ENCODE results near the gene ATP6V0B. TPM values are rescaled to one million over a fixed set of nuclear protein-coding genes. Genes with fewer than 3 reads are reported as not detected.

Gene ATP6V0B
- total and polyA plus RNA-seq, 9 of the 15 experiments (the other 6 are each of a cell fraction or from before 2014, with no cell fraction given), result 137 to 328 (median 220) TPM

DNA sequence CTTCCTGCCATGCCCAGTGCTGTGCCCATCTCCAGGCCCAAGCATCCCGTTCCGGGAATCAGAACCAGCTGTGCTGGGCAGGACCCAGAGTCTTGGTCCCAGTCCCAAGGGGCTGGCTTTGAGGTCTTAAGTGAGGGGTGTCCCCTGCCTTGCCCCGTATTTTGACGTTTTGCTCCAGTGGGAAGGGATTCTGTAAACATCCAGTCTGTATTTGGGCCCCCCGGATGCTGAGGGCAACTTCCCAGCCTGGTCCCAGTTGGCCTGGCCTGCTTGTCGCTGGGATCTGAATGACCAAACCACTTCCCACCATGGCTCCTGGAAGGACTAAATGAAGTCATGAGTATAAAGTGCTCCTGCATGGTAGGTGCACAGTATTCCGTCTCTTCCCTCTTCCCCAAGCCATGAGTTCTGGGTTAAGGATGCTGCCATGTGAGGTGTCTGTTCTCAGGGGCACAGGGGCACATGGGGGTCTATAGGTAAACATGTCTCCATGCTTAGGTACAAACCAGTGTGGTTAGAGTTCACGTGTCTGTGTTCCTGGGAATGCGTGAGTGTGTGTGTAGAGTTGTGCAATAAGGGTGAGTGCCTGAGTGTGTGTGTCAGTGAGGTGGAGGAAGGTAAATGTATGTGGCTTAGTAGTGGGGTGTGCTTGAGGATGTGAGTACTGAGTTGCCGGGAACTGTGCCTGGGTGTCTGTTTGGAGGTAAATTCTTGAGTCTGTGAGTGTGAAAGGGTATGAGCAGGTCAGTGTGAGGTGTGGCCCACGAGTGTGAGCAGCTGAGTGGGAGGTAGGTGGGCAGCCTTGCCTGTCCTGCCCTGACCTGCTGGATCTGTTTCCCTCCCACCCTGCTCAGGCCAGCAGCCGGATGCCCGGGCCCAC is 5.7 kb downstream of the ATP6V0B start:
- DNase-seq (ENCODE audit: extremely low read depth in 1 of 4, low spot score in 3 of 4) (no peak), FAIRE-seq (peak; percentile 86), ATAC-seq (no peak)
- H3K4me3 ChIP-seq, result peak overlapping the region; percentile 47
- peak overlapping the region; percentile 17; the same call in 1 of the 2 replicates for H2AFZ ChIP-seq (ENCODE audit: low read depth, low read length)
- peaks cover 73% of the 10 kb centered on the region for H3K79me2 ChIP-seq (ENCODE audit: control insufficient read depth, insufficient read depth, low read length)
- H3K4me2 ChIP-seq (ENCODE audit: insufficient read depth, low read length), result peak overlapping the region; percentile 86
- WGBS (ENCODE audit: insufficient coverage, low coverage, missing lambda C conversion rate), result 33% methylated on average over 13 of the region's 13 CpGs
- ChIA-PET POLR2A (interaction anchor here (0.5 to 1.1 kb wide), 4 partner anchors 8 to 12 kb away, joined by 3 to 4 read pairs (median 3); no protein-coding TSS in a partner anchor), CTCF (ENCODE audit: low intra/inter-chr PET ratio) (no interaction called here)
- H3K9me1 ChIP-seq (ENCODE audit: control insufficient read depth, insufficient read depth, low read length), result peaks cover 21% of the 10 kb centered on the region
- in situ Hi-C loops (cut with MboI), result no loop called here
- peak overlapping the region; percentile 75 to 99 for H3K9ac ChIP-seq (ENCODE audit: insufficient read depth in 1 of 2, low read depth in 2 of 2, low read length in 2 of 2)
- peaks cover 48 to 83% of the 10 kb centered on the region in 2 experiments for H3K4me1 ChIP-seq (replicated peaks in 1 of 2; ENCODE audit: control insufficient read depth in 2 of 2, insufficient read depth in 2 of 2, low read length in 2 of 2)
- H3K36me3 ChIP-seq (ENCODE audit: control insufficient read depth, insufficient read depth, low read length), result peaks cover 80% of the 10 kb centered on the region
- H4K20me1 ChIP-seq (replicated peaks; ENCODE audit: control insufficient read depth, insufficient read depth, low read length), result peaks cover 32% of the 10 kb centered on the region
- no TSS peak for BruUV-seq (replicated peaks)
- H3K27me3 ChIP-seq (ENCODE audit: control insufficient read depth in 2 of 2, insufficient read depth in 2 of 2, low read length in 2 of 2), result no peaks in the 10 kb centered on the region
- intact Hi-C loops (cut with micrococcal nuclease), result no loop called here
- no peaks in the 10 kb centered on the region for H3K9me3 ChIP-seq (replicated peaks; ENCODE audit: control insufficient read depth, insufficient read depth, low read depth, low read length)
- H3K27ac ChIP-seq (ENCODE audit: extremely low read depth, low read depth, low read length), result peak overlapping the region; percentile 79
- TF ChIP-seq, protein P1, sequence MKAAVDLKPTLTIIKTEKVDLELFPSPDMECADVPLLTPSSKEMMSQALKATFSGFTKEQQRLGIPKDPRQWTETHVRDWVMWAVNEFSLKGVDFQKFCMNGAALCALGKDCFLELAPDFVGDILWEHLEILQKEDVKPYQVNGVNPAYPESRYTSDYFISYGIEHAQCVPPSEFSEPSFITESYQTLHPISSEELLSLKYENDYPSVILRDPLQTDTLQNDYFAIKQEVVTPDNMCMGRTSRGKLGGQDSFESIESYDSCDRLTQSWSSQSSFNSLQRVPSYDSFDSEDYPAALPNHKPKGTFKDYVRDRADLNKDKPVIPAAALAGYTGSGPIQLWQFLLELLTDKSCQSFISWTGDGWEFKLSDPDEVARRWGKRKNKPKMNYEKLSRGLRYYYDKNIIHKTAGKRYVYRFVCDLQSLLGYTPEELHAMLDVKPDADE (conservative IDR thresholded peaks at IDR 0.05; ENCODE audit: control insufficient read depth, low read depth, low read length), result no peak
- TF ChIP-seq TRIM24 (IDR thresholded peaks at IDR 0.05) (0 out of 4 replicates have a peak, but pooled peaks of 1 of the 2 experiments have one; percentile 27), CEBPG (CRISPR knock-in tag; IDR thresholded peaks at IDR 0.05) (peak; percentile 69), CEBPG (tag; conservative IDR thresholded peaks at IDR 0.05 in 1 of 2, IDR thresholded peaks at IDR 0.05 in 1 of 2) (peak; percentile 52 to 66; a peak in 3 of 4 replicates), POLR2B (IDR thresholded peaks at IDR 0.05; ENCODE audit: low read depth, partially characterized antibody) (peak; percentile 49), STAT5A (IDR thresholded peaks at IDR 0.05; ENCODE audit: borderline replicate concordance, low read length) (peak; percentile 10; the same call in 1 of the 2 replicates), WHSC1 (IDR thresholded peaks at IDR 0.05; ENCODE audit: low read length) (no peak), RBBP5 (IDR thresholded peaks at IDR 0.05; ENCODE audit: borderline replicate concordance, insufficient read depth, low read length, poor library complexity, severe bottlenecking) (peak; percentile 5)
- TF ChIP-seq, protein P2, sequence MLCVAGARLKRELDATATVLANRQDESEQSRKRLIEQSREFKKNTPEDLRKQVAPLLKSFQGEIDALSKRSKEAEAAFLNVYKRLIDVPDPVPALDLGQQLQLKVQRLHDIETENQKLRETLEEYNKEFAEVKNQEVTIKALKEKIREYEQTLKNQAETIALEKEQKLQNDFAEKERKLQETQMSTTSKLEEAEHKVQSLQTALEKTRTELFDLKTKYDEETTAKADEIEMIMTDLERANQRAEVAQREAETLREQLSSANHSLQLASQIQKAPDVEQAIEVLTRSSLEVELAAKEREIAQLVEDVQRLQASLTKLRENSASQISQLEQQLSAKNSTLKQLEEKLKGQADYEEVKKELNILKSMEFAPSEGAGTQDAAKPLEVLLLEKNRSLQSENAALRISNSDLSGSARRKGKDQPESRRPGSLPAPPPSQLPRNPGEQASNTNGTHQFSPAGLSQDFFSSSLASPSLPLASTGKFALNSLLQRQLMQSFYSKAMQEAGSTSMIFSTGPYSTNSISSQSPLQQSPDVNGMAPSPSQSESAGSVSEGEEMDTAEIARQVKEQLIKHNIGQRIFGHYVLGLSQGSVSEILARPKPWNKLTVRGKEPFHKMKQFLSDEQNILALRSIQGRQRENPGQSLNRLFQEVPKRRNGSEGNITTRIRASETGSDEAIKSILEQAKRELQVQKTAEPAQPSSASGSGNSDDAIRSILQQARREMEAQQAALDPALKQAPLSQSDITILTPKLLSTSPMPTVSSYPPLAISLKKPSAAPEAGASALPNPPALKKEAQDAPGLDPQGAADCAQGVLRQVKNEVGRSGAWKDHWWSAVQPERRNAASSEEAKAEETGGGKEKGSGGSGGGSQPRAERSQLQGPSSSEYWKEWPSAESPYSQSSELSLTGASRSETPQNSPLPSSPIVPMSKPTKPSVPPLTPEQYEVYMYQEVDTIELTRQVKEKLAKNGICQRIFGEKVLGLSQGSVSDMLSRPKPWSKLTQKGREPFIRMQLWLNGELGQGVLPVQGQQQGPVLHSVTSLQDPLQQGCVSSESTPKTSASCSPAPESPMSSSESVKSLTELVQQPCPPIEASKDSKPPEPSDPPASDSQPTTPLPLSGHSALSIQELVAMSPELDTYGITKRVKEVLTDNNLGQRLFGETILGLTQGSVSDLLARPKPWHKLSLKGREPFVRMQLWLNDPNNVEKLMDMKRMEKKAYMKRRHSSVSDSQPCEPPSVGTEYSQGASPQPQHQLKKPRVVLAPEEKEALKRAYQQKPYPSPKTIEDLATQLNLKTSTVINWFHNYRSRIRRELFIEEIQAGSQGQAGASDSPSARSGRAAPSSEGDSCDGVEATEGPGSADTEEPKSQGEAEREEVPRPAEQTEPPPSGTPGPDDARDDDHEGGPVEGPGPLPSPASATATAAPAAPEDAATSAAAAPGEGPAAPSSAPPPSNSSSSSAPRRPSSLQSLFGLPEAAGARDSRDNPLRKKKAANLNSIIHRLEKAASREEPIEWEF (CRISPR knock-in tag; IDR thresholded peaks at IDR 0.05), result no peak
- TF ChIP-seq, protein P3, sequence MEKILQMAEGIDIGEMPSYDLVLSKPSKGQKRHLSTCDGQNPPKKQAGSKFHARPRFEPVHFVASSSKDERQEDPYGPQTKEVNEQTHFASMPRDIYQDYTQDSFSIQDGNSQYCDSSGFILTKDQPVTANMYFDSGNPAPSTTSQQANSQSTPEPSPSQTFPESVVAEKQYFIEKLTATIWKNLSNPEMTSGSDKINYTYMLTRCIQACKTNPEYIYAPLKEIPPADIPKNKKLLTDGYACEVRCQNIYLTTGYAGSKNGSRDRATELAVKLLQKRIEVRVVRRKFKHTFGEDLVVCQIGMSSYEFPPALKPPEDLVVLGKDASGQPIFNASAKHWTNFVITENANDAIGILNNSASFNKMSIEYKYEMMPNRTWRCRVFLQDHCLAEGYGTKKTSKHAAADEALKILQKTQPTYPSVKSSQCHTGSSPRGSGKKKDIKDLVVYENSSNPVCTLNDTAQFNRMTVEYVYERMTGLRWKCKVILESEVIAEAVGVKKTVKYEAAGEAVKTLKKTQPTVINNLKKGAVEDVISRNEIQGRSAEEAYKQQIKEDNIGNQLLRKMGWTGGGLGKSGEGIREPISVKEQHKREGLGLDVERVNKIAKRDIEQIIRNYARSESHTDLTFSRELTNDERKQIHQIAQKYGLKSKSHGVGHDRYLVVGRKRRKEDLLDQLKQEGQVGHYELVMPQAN (IDR thresholded peaks at IDR 0.05; ENCODE audit: borderline replicate concordance), result no peak

Data from K562 (cell line).